NCI-H1436 (cell line): ENCODE measurements around the gene UBE2G2.

ENCODE experiments used
- DNase-seq: peaks from one replicate; lab custom pipeline; 2025; lab: John Stamatoyannopoulos, UW

The UBE2G2 gene

DNA sequence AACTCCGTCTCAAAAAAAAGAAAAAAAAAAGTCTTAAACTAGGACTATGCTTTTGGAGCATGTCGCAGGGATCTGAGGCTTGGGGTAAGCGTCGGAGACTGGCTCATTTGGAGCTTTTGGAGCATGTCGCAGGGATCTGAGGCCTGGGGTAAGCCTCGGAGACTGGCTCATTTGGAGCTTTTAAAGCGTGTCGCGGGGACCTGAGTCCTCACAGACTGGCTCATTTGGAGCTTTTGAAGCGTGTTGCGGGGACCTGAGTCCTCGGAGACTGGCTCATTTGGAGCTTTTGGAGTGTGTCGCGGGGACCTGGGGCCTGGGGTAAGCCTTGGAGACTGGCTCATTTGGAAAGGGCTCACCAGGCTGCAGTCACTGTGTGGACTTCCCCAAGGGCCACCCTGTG lies 76.7 kb downstream of the UBE2G2 start:
- no peak for DNase-seq

DNA sequence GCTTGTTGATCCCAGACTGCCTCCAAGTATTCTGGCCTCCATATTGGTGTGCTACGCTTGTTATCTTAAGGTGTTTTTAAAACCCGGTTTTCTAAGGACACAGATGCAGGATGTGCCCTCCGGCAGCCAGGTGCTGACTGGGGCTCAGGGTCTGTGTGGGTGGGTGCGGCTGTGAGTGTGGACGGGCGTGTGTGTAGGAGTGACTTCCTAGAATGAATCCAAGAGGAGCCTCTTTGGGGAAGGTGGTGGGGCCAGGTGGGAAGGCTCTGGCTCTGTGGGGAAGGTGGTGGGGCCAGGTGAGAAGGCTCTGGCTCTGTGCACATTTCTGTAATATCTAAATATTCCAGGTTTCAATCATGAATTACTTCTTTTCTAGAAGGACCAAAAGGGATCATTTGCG lies 77.4 kb downstream of the UBE2G2 start:
- no peak for DNase-seq

DNA sequence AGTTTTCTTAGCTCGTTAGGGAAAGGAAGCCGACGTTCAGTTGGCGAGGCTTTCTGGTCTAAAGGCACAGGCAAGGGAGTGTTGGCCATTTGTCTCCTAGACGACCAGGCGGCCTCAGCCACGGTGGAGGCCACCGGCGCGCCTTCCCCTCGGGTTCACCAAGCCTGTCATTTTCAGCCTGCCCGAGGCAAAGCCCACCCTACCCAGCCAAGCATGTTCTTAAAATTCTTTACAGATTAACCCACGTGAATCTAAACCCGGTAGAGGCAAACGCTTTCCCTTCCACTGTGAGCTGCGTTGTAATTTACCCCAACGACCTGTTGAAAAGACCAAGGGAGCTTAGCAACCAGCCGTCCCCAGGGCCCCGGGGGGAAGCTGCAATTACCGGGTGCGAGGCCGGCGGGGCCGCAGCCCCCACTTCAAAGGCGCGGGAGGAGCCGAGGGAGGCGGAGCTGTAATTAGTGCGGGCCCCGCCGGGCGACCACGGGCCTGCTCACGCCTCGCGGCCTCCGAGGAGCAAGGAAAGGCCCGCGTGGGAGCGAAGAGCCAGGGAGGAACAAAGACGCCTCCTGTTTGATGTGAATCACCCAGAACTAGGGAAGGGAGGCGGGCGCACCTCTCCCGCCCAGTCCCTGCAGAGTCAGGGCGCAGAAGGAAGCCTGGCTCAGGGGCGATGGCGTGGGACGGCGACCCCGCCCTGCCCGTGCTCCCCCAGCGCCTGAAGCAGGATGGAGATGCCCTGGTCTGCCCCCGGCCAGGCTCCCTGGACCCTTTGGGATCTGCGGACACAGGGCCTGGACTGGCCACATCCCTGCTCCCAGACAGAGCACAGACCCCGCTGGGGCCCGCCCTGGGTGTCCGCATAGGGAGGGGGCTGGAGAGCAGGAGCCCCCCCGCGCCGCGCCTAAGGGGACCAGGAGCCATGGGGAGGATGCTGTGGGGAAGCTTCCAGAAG lies 78.2 kb downstream of the UBE2G2 start:
- peak; percentile 93 for DNase-seq

DNA sequence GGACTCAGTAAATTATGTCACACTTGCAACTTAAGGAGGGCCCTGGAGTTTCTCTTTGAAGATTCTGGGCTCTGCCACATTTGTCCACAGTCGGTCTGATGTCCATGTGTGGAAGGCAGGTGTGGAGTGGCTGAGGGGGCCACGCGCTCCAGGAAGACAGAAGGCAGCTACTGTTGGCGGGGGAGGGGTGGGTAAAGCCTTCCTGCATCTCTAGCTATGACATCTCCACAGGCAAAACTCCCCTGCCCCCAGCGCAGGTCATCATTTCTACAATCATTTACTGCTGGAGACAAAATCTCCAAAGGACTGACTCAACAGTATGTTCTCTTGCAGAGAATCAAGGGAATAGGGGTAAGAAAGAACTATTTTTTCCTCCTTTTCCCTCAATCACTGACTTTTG lies 78.9 kb downstream of the UBE2G2 start:
- DNase-seq: peak; percentile 46

DNA sequence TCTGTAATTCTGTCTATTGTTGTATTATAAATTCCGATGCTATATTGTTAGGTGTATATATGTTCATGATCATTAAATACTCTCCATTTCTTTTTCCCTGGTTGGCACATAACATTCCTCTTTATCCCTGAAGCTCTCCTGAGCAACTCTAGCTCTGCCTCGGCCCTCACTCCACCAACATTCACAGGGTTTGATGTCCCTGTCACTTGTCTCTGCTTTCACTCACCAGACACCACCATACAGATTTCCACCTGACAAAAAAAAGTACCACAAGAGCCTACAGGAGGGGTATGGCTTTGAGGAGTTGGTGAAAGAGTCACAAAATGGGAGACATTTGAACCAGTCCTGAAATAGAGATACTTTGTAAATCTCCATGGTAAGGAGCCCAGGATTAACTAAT lies 81.5 kb downstream of the UBE2G2 start:
- DNase-seq: no peak
